ENCODE results near the gene ARPP19.

GRCh38 chr15:52506549-52506948 lies 62.3 kb downstream of the ARPP19 start:
- TF ChIP-seq CTCF (IDR thresholded peaks at IDR 0.05; ENCODE audit: low read depth, low read length) = no peak
- no peak for TF ChIP-seq POLR2A (IDR thresholded peaks at IDR 0.05; ENCODE audit: extremely low read depth, insufficient read length)
- TF ChIP-seq MAX (IDR thresholded peaks at IDR 0.05; ENCODE audit: low read depth, low read length) = no peak
- no peak for TF ChIP-seq MYC (IDR thresholded peaks at IDR 0.05; ENCODE audit: low read depth, low read length)
